ENCODE data around the gene SERPINC1. TPM values are rescaled to one million over a fixed set of nuclear protein-coding genes. Genes with fewer than 3 reads are reported as not detected.
A peak's percentile ranks its signal among the peaks of the same experiment; 100 is the strongest.

Gene SERPINC1
- total and polyA plus RNA-seq, 9 of the 15 experiments (the other 6 are each of a cell fraction or from before 2014, with no cell fraction given) = 0.07 to 1.2 (median 0.50) TPM

DNA sequence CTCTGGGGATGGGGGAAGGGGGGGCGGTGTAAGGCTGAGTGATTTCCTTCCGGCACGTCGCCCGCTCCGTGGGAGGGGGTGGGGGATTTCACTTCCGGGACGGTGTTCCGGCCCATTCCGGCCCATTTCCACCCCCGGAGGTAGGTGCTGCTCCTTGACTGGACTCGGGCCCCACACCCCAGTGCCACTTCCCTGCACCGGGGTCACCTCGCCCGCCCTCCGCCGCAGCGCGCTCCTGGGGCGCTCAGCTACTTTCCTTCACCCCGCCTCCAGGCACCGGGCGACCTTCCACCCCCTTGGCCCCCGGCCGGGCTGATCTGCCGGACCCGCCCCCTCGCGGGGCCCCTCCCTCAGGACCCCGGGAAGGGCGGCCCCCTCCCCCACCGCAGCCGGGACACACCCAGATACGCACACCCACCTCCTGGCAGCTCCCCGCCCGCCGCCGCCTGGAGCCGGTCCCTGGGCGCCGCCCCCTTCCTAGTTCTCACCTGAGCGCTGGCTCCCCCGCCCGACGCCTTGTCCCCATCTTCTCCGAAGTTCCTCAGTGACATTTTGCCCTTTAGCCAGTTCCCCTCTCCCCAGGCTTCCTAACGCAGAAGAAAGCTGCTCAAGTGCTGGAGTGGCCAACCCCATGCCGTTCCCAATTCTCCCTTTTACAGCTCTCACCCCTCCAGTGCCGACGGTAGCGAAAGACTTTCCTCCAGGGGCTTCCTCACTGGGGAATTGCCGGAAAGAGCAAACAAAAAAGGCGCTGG is 48.7 kb downstream of the SERPINC1 start, which contains the start of gene ZBTB37 (continued):
- TF ChIP-seq ZNF507 (tag; conservative IDR thresholded peaks at IDR 0.05) = no peak
- TF ChIP-seq SIN3A (IDR thresholded peaks at IDR 0.05; ENCODE audit: borderline replicate concordance in 2 of 2, control insufficient read depth in 1 of 2, low read depth in 2 of 2, low read length in 2 of 2) = peak in 1 of 2 experiments; percentile 84; a peak in 3 of 4 replicates
- TF ChIP-seq CBX8 (IDR thresholded peaks at IDR 0.05; ENCODE audit: borderline replicate concordance, extremely low read depth, low read depth, low read length, poor library complexity, severe bottlenecking) = no peak
- no peak for TF ChIP-seq ESRRB (CRISPR knock-in tag; IDR thresholded peaks at IDR 0.05; ENCODE audit: borderline replicate concordance)
- TF ChIP-seq SMC3 (conservative IDR thresholded peaks at IDR 0.05; ENCODE audit: insufficient read depth, low read depth, low read length) = no peak; the same call in 1 of the 2 replicates
- peak; percentile 60 for TF ChIP-seq ELF2 (CRISPR knock-in tag; IDR thresholded peaks at IDR 0.05)
- no peak for TF ChIP-seq KAT8 (IDR thresholded peaks at IDR 0.05; ENCODE audit: low read depth)
- TF ChIP-seq ETV1 (tag; conservative IDR thresholded peaks at IDR 0.05; ENCODE audit: low read depth) = peak; percentile 98
- TF ChIP-seq DIDO1 (tag; IDR thresholded peaks at IDR 0.05; ENCODE audit: low read depth) = no peak
- peak; percentile 92; the same call in 1 of the 2 replicates for TF ChIP-seq KAT7 (CRISPR knock-in tag; IDR thresholded peaks at IDR 0.05; ENCODE audit: borderline replicate concordance)
- TF ChIP-seq, protein P1, sequence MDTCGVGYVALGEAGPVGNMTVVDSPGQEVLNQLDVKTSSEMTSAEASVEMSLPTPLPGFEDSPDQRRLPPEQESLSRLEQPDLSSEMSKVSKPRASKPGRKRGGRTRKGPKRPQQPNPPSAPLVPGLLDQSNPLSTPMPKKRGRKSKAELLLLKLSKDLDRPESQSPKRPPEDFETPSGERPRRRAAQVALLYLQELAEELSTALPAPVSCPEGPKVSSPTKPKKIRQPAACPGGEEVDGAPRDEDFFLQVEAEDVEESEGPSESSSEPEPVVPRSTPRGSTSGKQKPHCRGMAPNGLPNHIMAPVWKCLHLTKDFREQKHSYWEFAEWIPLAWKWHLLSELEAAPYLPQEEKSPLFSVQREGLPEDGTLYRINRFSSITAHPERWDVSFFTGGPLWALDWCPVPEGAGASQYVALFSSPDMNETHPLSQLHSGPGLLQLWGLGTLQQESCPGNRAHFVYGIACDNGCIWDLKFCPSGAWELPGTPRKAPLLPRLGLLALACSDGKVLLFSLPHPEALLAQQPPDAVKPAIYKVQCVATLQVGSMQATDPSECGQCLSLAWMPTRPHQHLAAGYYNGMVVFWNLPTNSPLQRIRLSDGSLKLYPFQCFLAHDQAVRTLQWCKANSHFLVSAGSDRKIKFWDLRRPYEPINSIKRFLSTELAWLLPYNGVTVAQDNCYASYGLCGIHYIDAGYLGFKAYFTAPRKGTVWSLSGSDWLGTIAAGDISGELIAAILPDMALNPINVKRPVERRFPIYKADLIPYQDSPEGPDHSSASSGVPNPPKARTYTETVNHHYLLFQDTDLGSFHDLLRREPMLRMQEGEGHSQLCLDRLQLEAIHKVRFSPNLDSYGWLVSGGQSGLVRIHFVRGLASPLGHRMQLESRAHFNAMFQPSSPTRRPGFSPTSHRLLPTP (IDR thresholded peaks at IDR 0.05; ENCODE audit: borderline replicate concordance, extremely low read depth, insufficient read length) = no peak
- no peak for TF ChIP-seq BRF1 (IDR thresholded peaks at IDR 0.05; ENCODE audit: borderline replicate concordance, extremely low read depth, insufficient read length)
- peak in 1 of 3 experiments; percentile 62 for TF ChIP-seq YY1 (IDR thresholded peaks at IDR 0.05; ENCODE audit: borderline replicate concordance in 1 of 3, control insufficient read depth in 1 of 3, extremely low read depth in 1 of 3, insufficient read depth in 3 of 3, insufficient read length in 1 of 3, insufficient replicate concordance in 2 of 3, low read depth in 1 of 3, low read length in 2 of 3)
- TF ChIP-seq, protein P2, sequence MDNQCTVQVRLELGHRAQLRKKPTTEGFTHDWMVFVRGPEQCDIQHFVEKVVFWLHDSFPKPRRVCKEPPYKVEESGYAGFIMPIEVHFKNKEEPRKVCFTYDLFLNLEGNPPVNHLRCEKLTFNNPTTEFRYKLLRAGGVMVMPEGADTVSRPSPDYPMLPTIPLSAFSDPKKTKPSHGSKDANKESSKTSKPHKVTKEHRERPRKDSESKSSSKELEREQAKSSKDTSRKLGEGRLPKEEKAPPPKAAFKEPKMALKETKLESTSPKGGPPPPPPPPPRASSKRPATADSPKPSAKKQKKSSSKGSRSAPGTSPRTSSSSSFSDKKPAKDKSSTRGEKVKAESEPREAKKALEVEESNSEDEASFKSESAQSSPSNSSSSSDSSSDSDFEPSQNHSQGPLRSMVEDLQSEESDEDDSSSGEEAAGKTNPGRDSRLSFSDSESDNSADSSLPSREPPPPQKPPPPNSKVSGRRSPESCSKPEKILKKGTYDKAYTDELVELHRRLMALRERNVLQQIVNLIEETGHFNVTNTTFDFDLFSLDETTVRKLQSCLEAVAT (IDR thresholded peaks at IDR 0.05) = peak; percentile 59 to 69; a peak in 2 of 4 replicates
- TF ChIP-seq POU5F1 (IDR thresholded peaks at IDR 0.05; ENCODE audit: borderline replicate concordance, low read depth, low read length, partially characterized antibody) = no peak
- TF ChIP-seq, protein P3, sequence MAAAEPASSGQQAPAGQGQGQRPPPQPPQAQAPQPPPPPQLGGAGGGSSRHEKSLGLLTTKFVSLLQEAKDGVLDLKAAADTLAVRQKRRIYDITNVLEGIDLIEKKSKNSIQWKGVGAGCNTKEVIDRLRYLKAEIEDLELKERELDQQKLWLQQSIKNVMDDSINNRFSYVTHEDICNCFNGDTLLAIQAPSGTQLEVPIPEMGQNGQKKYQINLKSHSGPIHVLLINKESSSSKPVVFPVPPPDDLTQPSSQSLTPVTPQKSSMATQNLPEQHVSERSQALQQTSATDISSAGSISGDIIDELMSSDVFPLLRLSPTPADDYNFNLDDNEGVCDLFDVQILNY (CRISPR knock-in tag; IDR thresholded peaks at IDR 0.05) = 0 out of 2 replicates have a peak, but pooled peaks have one; percentile 57
- peak; percentile 99 for TF ChIP-seq NR2C1 (IDR thresholded peaks at IDR 0.05)
- TF ChIP-seq NR2C1 (tag; IDR thresholded peaks at IDR 0.05) = peak; percentile 99
- TF ChIP-seq MYC (IDR thresholded peaks at IDR 0.05; ENCODE audit: low read depth, low read length) = peak; percentile 65; the same call in 1 of the 2 replicates
- TF ChIP-seq MYC (CRISPR knock-in tag; IDR thresholded peaks at IDR 0.05; ENCODE audit: borderline replicate concordance, low read depth) = no peak

Measured in K562 (cell line).